IPS-18c (cell line): Measurements from ENCODE around the gene PALM.

Experiments
- H3K4me3 ChIP-seq: 2 replicates; pipeline ENCODE4 v1.7.0; 2013; ENCODE audit warnings: low read depth, mild to moderate bottlenecking, low read length, moderate library complexity; ENCODE audit not compliant: insufficient read depth
- H3K9me3 ChIP-seq: one replicate; pipeline ENCODE4 v1.6.1; 2013; ENCODE audit warnings: mild to moderate bottlenecking, low read length, moderate library complexity; ENCODE audit not compliant: control insufficient read depth, insufficient read depth

PALM gene

DNA sequence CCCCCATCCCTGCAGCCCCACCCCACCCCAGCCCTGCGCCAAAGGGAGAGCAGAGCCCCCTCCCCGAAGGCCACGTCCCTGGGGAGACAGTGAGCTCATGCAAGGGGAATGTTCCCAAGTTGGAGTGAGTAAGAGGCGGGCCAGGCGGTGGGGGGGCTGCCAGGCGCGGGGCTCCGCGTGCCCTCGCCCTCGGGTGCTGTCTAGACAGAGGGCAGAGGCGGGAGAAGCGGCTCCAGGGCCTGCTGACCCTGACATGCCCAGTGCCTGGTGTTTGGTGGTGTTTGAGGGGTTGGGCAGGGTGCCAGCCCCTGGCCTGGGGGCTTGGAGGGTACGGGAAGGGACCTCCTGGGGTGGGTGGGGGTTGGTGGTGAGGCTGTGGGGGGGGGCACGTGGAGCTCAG, 31.5 kb upstream of the PALM start:
- H3K4me3 ChIP-seq = no peak overlapping the region
- no peaks in the 10 kb centered on the region for H3K9me3 ChIP-seq

DNA sequence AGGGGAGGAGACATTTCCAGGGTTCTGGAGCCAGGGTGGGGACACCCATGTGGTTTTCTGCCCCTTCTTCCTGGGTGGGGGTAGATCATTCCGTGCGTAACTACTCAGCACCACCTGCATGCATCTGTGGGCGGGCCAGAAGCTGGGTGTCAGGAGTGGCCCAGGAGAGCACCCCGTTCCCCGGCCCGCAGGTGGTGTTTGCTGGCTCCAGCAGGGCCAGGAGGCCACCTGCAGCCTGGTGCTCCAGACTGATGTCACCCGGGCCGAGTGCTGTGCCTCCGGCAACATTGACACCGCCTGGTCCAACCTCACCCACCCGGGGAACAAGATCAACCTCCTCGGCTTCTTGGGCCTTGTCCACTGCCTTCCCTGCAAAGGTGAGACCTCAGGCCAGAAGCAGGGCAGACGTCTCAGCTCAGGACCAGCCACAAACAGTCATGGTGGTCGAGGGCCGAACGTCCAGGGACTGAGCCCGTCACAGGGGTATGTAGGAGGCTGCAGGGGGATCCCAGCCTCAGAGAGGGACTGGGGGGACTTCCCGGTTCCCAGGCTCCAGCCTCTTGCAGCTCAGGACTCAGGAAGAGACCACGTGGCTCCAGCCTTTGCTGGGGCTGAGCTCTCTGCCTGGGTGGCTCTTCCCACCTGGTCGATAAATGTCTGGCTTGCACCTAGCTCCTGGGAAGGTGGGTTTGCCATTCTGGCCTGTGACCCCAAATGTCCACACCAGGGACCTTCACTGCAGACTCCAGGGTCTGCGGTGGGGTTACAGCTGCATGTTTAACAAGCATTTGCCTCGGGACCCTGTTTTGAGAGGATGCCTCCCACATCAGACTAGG, 30.9 kb upstream of the PALM start:
- H3K9me3 ChIP-seq = no peaks in the 10 kb centered on the region
- no peak overlapping the region for H3K4me3 ChIP-seq

DNA sequence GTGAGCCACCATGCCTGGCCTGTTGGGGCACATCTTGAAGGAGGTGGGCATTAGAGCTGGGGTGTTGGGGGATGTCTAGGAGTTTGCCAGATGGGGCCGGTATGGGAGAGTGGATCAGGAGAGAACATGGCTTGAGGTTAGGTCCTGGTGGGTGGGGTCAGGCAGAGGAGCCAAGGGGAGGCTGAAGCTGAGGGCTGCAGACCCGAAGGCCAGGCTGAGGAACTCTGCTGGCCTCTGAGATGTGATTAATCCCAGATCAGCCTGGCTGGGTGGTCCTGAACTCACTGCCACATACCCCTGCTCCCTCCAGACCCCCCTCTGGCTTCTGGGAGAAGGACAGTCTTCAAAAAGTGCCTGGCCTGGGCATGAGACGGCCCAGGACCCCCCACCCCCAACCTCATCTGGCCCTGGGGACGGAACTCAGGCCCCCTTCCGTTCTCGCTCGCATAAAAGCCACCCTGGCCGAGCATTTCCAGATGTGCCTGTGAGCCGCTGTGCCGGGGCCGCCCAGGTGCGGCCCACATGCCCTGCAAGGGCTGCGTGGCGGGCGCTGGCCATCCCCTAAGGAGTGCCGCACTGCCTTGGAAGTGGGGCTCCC, 29.8 kb upstream of the PALM start:
- Histone ChIP-seq H3K4me3 (no peak overlapping the region), H3K9me3 (no peaks in the 10 kb centered on the region)

DNA sequence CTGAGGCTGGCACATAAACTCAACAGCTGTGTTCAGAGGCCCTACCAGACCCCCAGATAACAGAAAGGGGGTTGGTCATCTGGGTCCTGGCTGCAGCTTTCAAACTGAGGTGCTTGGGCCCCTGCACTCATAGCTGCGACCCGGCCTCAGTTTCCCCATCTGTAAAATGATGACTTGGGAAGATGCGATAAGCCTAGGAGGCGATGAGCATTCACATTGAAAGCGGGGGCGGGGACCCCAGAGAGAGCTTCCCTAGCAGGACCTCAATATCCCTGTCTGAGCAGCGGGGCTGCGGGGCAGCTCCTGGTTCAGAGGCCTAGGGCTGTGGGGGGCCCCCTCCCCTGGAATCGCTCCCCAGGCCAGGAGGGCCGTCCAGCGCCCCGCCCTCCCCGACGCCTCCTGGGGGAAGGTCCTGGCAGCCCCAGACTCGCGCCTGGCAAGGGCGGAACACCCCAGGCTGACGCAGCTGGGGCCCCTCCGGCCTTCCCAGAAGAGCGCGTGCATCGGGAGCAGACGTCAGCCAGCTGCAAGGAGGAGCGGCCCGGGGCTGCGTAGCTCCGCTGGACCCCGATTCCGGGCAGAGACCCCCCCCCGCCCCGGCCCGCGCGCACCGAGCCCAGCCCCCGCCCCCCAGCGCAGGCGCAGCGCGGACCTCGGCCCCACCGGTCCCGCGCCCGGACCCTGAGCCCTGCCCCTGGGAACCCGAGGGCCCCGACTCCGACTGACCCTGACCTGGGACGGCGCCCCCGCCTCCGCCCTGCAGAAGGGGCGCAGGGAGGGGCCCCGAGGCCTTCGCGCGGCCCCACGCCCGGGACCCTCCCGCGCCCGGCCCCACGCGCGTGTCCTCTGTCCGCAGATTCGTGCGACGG, 29.1 kb upstream of the PALM start:
- peak overlapping the region; percentile 84 for H3K4me3 ChIP-seq

DNA sequence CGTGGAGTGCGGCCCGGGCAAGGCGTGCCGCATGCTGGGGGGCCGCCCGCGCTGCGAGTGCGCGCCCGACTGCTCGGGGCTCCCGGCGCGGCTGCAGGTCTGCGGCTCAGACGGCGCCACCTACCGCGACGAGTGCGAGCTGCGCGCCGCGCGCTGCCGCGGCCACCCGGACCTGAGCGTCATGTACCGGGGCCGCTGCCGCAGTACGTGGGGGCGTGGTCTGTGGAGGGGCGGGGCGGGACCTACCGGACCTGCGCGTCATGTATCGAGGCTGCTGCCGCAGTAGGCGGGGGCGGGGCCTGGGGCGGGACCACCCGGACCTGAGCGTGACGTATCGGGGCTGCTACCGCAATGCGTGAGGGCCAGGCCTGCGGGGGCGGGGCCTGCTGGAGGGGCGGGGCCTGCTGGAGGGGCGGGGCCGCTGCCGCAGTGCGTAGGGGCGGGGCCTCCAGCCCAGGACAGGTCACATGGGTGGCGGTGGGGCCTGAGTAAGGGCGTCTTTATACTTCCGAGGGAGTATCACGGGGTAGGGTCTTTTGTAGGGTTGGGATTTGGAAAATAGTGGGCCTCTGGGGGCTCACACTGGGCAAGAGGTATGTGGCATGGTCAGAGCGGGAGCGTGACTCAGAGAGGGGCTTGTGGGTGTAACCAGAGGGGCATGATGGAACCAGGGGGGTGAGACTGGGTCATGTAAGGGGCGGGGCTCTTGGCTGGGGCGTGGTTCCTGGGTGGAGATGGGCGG, 28.3 kb upstream of the PALM start:
- no peaks in the 10 kb centered on the region for H3K9me3 ChIP-seq

More for the DNA sequence above, 29.1 kb upstream of the PALM start:
- H3K9me3 ChIP-seq = no peaks in the 10 kb centered on the region

DNA sequence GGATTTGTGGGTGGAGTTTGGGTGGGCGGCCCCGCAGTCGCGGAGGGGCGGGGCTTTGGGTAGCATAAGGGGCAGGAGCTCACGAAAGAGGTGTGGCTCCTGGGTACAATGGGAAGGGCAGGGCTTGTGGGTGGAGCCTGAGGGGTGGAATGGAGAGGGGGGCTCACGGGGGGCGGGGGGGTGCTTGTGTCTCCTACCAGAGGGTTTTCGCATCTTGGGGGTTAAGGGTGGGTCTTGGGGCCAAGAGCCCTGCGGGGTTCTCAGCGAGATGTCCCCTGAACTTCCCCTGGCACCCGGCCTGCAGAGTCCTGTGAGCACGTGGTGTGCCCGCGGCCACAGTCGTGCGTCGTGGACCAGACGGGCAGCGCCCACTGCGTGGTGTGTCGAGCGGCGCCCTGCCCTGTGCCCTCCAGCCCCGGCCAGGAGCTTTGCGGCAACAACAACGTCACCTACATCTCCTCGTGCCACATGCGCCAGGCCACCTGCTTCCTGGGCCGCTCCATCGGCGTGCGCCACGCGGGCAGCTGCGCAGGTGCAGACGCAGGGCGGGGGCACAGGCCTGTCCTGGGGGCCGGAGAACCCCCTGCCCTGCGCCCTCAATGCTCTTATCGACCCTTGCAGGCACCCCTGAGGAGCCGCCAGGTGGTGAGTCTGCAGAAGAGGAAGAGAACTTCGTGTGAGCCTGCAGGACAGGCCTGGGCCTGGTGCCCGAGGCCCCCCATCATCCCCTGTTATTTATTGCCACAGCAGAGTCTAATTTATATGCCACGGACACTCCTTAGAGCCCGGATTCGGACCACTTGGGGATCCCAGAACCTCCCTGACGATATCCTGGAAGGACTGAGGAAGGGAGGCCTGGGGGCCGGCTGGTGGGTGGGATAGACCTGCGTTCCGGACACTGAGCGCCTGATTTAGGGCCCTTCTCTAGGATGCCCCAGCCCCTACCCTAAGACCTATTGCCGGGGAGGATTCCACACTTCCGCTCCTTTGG, 27.4 kb upstream of the PALM start:
- no peaks in the 10 kb centered on the region for H3K9me3 ChIP-seq
- H3K4me3 ChIP-seq = no peak overlapping the region

More for the DNA sequence above, 28.3 kb upstream of the PALM start:
- peak overlapping the region; percentile 84 for H3K4me3 ChIP-seq

DNA sequence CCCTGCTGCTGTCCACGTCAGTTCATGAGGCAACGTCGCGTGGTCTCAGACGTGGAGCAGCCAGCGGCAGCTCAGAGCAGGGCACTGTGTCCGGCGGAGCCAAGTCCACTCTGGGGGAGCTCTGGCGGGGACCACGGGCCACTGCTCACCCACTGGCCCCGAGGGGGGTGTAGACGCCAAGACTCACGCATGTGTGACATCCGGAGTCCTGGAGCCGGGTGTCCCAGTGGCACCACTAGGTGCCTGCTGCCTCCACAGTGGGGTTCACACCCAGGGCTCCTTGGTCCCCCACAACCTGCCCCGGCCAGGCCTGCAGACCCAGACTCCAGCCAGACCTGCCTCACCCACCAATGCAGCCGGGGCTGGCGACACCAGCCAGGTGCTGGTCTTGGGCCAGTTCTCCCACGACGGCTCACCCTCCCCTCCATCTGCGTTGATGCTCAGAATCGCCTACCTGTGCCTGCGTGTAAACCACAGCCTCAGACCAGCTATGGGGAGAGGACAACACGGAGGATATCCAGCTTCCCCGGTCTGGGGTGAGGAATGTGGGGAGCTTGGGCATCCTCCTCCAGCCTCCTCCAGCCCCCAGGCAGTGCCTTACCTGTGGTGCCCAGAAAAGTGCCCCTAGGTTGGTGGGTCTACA, 25.9 kb upstream of the PALM start:
- Histone ChIP-seq H3K4me3 (no peak overlapping the region), H3K9me3 (no peaks in the 10 kb centered on the region)

DNA sequence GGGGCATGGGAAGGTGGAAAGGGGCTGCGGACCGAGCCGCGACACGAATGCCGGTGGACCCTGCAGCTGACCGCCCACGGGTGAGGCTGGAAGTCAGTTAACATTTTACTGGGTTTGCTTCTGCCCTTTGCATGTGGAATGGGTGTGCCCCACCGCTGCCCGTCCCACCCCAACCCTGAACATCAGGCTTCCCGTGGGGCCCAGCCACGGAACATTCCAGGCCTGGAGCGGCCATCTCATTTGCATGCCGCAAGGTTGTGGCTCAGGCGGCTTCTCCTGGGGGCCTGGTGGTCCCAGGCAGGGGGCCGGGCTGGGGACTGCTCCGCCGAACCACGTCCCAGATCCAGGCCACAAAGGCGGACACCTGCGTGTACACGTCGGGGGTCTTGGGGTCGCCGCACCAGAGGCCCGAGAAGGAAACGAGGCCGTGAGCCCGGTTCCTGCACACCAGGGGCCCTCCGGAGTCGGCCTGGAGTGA, 23.2 kb upstream of the PALM start:
- Histone ChIP-seq H3K4me3 (no peak overlapping the region), H3K9me3 (no peaks in the 10 kb centered on the region)

DNA sequence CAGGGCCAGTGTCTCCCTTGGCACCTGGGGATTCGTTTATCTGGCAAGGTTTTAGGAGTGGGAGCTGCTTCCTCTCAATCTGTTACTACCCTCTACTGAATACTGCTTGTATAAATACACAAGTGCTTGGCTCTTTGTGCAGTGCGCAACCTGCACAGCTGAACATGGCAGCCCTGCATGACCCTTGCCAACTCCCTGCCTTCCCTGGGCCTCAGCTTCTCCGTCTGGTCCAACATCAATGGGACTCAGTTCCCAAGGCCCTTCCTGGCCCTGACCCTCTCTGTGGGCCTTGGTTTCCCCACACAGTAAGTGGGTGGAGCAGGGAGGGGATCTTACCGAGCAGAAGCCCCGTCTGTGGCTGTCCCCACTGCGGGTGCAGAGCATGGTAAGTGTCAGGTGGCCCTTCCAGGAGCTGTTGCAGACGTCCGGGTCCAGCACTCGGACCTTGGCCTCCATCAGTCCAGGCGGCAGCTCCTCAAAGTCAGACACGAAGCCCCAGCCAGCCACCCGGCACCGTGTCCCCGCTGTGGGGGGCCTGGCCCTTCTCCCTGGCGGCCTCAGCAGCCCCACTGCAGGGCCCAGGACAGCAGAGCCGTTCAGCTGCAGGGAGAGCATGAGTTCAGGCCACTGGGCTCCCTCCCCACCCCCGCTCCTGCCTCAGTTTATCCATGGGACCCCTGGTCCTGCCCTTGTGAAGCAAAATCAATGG, 22.0 kb upstream of the PALM start:
- no peaks in the 10 kb centered on the region for H3K9me3 ChIP-seq
- H3K4me3 ChIP-seq = no peak overlapping the region

DNA sequence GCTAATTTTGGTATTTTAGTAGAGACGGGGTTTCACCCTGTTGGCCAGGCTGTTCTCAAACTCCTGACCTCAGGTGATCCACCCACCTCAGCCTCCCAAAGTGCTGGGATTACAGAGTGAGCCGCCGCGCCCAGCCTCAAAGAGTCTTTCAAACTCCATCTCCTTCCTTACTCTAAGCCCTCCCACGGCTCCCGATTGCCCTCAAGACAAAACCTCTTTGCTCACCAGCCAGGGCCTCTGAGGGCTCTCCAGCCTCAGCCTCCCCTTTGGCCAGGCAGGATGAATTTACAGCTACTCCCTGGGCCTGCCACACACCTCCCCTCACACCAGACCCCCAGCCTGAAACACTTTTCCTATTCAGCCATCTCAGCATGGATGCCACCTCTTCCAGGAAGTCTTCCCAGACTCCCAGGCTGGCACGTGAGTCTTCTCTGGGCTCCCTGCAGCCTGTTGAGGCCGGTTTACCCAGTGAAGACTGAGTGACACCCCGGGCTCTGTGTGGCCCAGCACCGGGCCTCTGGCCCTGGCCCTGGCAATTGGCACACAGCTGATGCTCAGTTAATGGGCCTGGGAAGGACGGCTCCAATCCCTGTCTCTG, 21.1 kb upstream of the PALM start:
- no peaks in the 10 kb centered on the region for H3K9me3 ChIP-seq
- H3K4me3 ChIP-seq = no peak overlapping the region

DNA sequence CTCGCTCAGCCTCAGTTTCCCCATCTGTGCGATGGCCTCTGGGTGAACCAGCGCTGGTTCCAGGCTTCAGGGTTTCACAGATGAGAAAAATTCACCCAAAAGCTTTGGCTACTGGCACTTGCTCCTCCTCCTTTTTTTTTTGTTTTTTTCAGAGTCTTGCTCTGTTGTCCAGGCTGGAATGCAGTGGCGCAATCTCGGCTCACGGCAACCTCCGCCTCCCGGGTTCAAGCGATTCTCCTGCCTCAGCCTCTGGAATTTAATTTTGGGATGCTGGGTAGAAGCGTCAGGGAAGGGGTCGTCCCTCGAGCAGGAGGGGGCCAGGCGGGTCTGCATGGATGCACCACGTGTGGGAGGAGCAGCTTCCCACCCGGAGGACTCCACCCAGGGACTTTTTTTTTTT, 20.5 kb upstream of the PALM start:
- Histone ChIP-seq H3K9me3 (no peaks in the 10 kb centered on the region), H3K4me3 (no peak overlapping the region)

DNA sequence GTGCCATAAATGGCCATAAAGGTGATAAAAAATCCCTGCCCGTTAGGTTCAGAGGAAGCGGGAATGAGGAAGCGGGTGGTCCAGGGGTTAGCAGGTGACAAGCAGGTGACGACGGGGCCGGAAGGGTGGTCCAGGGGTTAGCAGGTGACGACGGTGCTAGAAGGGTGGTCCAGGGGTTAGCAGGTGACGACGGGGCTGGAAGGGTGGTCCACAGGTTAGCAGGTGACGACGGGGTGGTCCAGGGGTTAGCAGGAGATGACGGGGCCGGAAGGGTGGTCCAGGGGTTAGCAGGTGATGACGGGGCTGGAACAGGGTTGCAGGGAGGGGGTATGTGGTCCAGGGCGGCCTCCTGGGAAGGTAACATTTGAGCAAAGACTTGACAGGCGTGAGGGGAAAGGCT, 19.7 kb upstream of the PALM start:
- no peaks in the 10 kb centered on the region for H3K9me3 ChIP-seq
- no peak overlapping the region for H3K4me3 ChIP-seq

DNA sequence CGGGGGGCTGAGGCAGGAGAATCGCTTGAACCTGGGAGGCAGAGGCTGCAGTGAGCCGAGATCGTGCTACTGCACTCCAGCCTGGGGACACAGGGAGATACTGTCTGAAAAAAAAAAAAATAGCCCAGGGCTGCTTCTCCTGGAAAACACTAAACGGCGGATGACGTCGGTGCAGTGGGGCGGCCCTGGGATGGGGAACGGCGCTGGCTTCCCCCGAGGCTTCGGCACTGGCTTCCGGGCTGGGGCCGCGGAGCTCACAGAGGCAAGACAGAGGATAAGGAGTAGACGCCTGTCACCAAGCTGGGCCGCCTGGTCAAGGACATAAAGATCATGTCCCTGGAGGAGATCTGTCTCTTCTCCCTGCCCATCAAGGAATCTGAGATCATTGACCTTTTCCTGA, 18.5 kb upstream of the PALM start:
- no peaks in the 10 kb centered on the region for H3K9me3 ChIP-seq
- H3K4me3 ChIP-seq = no peak overlapping the region

DNA sequence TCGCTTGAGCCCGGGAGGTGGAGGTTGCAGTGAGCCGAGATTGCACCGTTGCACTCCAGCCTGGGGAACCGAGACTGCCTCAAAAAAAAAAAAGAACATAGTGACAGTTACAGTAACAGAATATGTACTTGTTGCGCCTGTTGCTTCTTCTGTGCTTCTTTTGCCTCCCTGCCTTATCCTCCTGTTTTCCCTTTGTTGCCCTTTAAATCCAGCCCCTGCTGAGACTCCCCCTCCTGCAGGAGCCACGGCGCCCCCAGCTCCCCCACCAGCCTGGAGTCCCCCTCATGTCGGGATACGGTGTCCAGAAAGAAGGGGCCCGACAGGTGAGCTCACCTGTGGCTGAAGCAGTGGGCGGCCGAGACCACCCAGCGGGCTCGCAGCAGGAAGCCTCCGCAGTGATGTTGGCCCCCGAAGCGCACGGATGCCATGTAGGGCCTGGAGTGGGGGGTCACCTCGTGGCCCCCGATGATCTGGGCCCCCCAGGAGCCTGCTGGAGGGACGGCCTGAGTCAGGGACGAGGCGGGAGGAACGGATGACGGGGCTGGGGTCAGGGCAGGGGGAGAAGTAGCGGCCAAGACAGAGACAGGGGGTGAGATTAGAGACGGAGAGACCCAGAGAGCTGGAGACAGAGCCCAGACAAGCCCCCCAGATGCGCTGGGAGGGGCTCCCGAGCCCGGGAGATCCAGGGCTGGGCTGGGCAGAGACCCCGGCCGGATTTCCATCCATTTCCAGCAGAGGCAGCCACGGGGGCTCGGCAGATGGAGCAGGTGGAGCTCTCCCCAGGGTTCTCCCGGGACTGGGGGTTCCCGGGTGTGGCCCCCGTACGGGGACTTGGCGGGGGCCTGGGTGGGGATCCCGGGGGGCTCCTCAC, 14.0 kb upstream of the PALM start:
- Histone ChIP-seq H3K4me3 (no peak overlapping the region), H3K9me3 (no peaks in the 10 kb centered on the region)
